Stimulated activated CD8-positive, alpha-beta memory T cell treated with anti-CD3 and anti-CD28 coated beads, Interleukin-4, amount 100 ng/mL, for 1 hour (primary cell): ENCODE data around the gene ARL11.

Experiments
- DNase-seq, 2 donors: peaks; one replicate each; pipeline ENCODE4 v3.0.0-alpha.2; 2020; ENCODE audit warnings: low read depth in 2 of 2, low spot score in 1 of 2

Gene ARL11

GRCh38 chr13:49646688-49647087 lies 18.4 kb downstream of the ARL11 start:
- DNase-seq: no peak

GRCh38 chr13:49649244-49649962 lies 21.1 kb downstream of the ARL11 start:
- DNase-seq: no peak

DNA sequence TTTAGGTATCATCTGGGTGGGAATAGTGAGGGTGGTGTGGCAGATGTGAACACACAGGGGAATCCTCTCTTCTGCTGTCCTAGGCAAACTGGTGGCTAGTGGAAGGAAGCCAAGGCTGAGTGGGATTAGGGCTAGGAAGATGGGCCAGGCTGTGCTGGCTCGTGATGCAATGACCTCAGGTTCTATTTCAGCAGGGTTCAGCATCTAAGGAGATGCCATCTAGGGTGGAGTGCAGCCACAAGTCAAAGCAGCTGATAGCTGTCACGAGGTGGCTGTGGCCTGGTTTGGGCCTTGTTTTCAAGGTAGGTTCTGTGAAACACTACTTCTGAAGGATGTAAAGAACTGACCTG lies 21.6 kb downstream of the ARL11 start:
- DNase-seq: no peak

GRCh38 chr13:49651570-49652354 lies 23.5 kb downstream of the ARL11 start:
- no peak for DNase-seq

GRCh38 chr13:49652355-49653305 lies 24.3 kb downstream of the ARL11 start:
- no peak for DNase-seq

DNA sequence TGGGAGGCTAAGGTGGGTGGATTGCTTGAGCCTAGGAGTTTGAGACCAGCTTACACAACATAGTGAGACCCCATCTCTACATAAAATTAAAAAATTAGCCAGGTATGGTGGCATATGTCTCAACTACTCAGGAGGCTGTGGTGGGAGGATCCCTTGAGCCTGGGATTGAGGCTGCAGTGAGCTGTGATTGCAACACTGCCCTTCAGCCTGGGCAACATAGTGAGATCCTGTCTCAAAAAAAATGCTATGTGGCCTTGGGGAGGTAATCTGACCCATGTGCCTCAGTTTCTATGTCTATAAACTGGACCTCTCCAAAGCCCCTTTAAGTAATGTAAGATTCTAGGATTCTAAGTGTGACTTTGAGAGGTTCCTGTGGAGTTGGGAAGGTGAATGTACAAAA lies 25.2 kb downstream of the ARL11 start:
- DNase-seq: no peak

- no peak for DNase-seq
Observed at GRCh38 chr13:49654011-49654410, 25.7 kb downstream of the ARL11 start.

GRCh38 chr13:49655906-49656305 lies 27.6 kb downstream of the ARL11 start:
- DNase-seq: no peak

DNA sequence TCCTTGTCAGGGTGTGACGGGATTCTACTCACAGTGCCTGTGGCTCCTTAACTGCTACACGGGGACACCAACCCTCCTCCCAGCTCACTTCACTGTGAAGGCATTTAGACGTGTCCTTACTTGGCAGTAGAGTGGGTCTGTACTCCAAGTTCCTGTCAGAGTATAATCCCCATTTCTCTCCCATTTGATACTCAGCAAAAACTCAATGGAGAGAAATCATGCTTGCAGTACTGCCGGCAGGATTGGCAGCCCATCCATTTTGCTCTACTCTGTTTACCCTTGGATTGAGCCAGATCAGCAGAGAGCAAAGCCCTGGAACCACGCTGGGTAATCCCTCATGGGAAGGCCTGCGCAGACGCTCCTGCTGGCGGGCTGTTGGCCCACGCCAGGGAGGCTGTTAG lies 28.9 kb downstream of the ARL11 start:
- no peak for DNase-seq

GRCh38 chr13:49664606-49665005 lies 36.3 kb downstream of the ARL11 start:
- DNase-seq: no peak

DNA sequence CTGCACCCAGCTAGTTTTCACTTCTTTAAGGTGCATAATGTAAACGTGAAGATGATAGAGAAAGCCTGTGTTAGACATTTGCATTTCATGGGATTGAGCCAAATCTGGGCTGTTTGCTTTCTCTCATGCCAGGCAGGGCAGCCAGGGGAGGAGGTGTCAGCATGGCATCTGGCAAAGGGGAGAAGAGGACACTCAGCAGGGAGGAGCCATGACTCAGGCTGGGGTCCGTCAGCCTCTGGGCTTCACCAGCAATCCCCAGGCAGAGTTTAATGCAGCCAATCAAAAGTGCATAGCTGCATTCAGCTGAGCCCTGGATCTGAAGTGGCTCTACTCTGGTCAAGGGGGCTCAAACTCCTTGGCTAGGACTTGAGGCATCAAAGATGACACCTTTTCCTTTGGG lies 39.5 kb downstream of the ARL11 start:
- no peak for DNase-seq

- DNase-seq: no peak
Observed at GRCh38 chr13:49669735-49670309, 41.5 kb downstream of the ARL11 start.

DNA sequence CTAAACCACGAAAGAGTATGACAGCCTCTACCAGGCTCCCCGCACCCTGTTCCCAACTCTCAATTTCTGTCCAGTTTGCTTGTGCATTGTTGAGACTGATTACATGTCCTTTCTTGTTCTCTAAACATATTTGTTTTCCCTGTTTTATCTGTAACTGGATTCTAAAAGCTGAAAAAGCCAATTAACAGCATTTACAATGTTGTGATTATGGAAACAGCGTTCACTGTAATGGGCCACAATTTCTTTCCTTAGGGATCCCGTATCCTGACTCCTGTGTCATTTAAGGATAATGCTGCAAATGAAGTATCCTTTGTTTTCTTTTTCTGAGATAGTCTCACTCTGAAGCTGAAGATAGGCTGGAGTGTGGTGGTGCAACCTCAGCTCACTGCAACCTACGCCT lies 42.5 kb downstream of the ARL11 start:
- no peak for DNase-seq

DNA sequence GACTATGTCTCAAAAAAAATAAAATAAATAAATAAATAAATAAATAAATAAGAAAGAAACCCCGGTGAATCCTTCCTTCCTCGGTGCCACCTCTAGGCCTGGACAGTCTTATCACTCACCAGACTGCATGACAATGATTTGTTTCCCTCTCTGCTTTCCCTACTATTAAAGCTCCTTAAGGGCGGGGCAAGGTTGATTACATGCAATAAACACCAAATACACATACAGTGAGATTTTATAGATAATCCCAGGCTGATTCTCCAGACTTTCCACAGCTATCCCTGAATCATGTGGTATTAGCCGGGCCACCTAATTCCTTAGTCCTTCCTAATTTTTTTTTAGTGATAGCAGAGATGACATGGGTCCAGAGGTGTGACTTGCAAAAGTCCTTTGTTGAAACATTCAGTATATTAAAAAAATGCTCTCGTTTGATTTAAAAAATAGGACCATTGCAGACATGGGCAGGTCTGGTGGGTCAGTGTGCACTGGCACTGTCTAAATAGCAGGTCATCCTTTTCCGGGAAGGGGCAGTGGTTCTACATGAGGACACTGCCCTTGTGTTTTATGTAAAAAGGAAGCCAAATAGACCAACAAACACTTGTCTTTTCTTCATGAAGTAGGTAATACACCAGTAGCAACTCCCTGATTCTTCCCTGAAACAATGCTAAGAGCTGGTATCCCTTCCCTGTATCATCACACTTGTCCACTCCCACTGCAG lies 48.4 kb downstream of the ARL11 start:
- no peak for DNase-seq

DNA sequence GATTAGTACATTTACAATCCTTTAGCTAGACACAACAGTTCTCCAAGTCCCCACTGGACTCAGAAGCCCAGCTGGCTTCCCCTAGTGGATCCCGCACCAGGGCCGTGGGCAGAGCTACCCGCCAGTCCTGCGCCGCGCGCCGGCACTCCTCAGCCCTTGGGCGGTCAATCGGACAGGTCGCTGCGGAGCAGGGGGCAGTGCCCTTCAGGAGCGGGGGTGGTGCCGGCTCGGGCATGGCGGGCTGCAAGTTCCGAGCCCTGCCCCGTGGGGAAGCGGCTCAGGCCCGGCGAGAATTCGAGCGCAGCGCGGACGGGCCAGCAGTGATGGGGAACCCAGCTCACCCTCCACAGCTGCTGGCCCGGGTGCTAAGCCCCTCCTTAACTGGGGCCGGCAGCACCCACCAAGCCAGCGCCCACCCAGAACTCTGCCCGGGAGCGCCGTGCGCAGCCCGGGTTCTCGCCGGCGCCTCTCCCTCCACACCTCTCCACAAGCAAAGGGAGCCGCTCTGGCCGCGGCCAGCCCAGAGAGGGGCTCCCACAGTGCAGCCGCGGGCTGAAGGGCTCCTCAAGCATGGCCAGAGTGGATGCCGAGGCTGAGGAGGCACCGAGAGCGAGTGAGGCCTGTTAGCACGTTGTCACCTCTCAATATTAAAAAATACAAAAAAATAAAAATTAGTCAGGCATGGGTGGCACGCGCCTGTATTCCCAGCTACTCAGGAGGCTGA lies 50.0 kb downstream of the ARL11 start:
- no peak for DNase-seq

GRCh38 chr13:49679246-49679645 lies 50.9 kb downstream of the ARL11 start:
- DNase-seq: no peak

DNA sequence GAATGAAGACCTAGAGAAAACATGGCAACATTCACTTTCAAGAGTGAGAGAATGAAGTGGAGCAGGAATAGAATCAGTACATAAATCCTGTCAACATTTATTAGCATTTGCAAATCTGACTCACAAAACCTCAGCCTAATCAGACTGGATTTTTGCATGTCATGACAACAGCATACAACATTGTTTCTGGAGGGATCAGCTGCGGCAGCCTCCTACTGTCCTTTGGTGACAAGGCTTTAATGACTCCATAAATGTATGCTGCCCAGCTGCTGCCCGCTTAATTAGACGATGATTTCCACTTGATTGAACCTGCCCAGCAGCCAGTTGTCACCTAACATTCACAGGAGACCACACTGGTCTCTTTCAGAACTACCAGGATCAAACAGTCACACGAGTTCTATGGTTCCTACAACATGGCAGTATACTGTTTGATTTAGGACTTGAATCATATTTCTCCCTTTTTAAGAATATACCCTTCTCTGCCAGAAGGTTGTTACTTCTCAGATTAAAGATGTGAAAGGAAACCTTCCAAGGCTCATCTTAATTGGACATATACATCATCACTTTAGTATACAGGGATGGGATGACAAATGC lies 53.6 kb downstream of the ARL11 start:
- DNase-seq: no peak
